ENCODE measurements around the gene TMTC3.

GRCh38 chr12:88181881-88182280, 39.8 kb downstream of the TMTC3 start:
- TF ChIP-seq CTCF (IDR thresholded peaks at IDR 0.05; ENCODE audit: borderline replicate concordance, extremely low read depth, low read length, poor library complexity, severe bottlenecking), result no peak
- no peak for TF ChIP-seq EZH2 (IDR thresholded peaks at IDR 0.05; ENCODE audit: borderline replicate concordance, low read depth, low read length, severe bottlenecking)

Data from DND-41 (cell line).